Keratinocyte (primary cell): Measurements from ENCODE around the gene DNM2. TPM values are rescaled to one million over a fixed set of nuclear protein-coding genes. Genes with fewer than 3 reads are reported as not detected.

Source experiments
- DNase-seq: peaks from one replicate; pipeline ENCODE4 v3.0.0-alpha.2; 2011; ENCODE audit warnings: low read depth, missing footprints, low spot score
- FAIRE-seq: peaks from 2 replicates; lab custom pipeline; 2011; peaks lifted over from hg19 to GRCh38; lab: Jason Lieb, UNC
- H2AFZ ChIP-seq: 2 replicates; pipeline ENCODE4 v1.6.0; 2012; ENCODE audit warnings: low read length, control low read depth, inconsistent platforms; ENCODE audit not compliant: control insufficient read depth
- H3K27ac ChIP-seq: 2 replicates; pipeline ENCODE4 v1.5.1; 2011; ENCODE audit warnings: low read length; ENCODE audit not compliant: control insufficient read depth, insufficient read depth
- H3K27me3 ChIP-seq: 3 replicates; pipeline ENCODE4 v1.6.0; 2011; ENCODE audit warnings: low read length; ENCODE audit not compliant: control insufficient read depth, insufficient read depth; ENCODE audit errors: extremely low read depth
- H3K36me3 ChIP-seq, 2 experiments: 2 replicates in 1 of 2; 3 replicates in 1 of 2; pipeline ENCODE4 v1.5.1; 2011; ENCODE audit warnings: low read length in 2 of 2, mild to moderate bottlenecking in 1 of 2; ENCODE audit not compliant: control insufficient read depth in 2 of 2, insufficient read depth in 2 of 2; ENCODE audit errors: extremely low read depth in 1 of 2
- H3K4me1 ChIP-seq: 3 replicates; pipeline ENCODE4 v1.5.1; 2011; ENCODE audit warnings: low read length; ENCODE audit not compliant: control insufficient read depth, insufficient read depth; ENCODE audit errors: extremely low read depth
- H3K4me2 ChIP-seq: 3 replicates; pipeline ENCODE4 v1.6.0; 2011; ENCODE audit warnings: low read depth, low read length; ENCODE audit not compliant: control insufficient read depth, insufficient read depth; ENCODE audit errors: extremely low read depth
- H3K4me3 ChIP-seq, 3 experiments: fragments of 200-600 bp in 1 of 3; sonication (generic) in 1 of 3; 2 replicates in 2 of 3; 3 replicates in 1 of 3; pipeline ENCODE4 v1.5.1; 2011 to 2016; ENCODE audit warnings: low read length in 3 of 3, mild to moderate bottlenecking in 3 of 3, control low read depth in 2 of 3, inconsistent platforms in 1 of 3, low read depth in 1 of 3, mixed read lengths in 1 of 3, mixed run types in 1 of 3, moderate library complexity in 1 of 3; ENCODE audit not compliant: control insufficient read depth in 2 of 3, insufficient read depth in 2 of 3; ENCODE audit errors: extremely low read depth in 1 of 3
- H3K79me2 ChIP-seq: 2 replicates; pipeline ENCODE4 v1.6.0; 2012; ENCODE audit warnings: low read length; ENCODE audit not compliant: control insufficient read depth, insufficient read depth
- H3K9ac ChIP-seq: 3 replicates; pipeline ENCODE4 v1.6.0; 2011; ENCODE audit warnings: low read length; ENCODE audit not compliant: control insufficient read depth, insufficient read depth; ENCODE audit errors: extremely low read depth
- H3K9me1 ChIP-seq: 3 replicates; pipeline ENCODE4 v1.6.0; 2011; ENCODE audit warnings: low read length; ENCODE audit not compliant: control insufficient read depth, insufficient read depth; ENCODE audit errors: extremely low read depth
- H3K9me3 ChIP-seq: 2 replicates; pipeline ENCODE4 v1.5.1; 2012; ENCODE audit warnings: low read depth, low read length; ENCODE audit not compliant: control insufficient read depth
- H4K20me1 ChIP-seq: 3 replicates; pipeline ENCODE4 v1.6.0; 2011; ENCODE audit warnings: low read length; ENCODE audit not compliant: control insufficient read depth, insufficient read depth; ENCODE audit errors: extremely low read depth
- EZH2 ChIP-seq: IDR thresholded peaks from one replicate; pipeline ENCODE4 v1.6.1; 2012; ENCODE audit warnings: inconsistent platforms, mild to moderate bottlenecking, low read length, moderate library complexity
- dilution Hi-C: fragments of 300-500 bp; cut with MboI; formaldehyde crosslinking; loops from one replicate; pipeline ENCODE4 v1.7.0; 2020; ENCODE audit warnings: low sequenced_read_pairs; ENCODE audit not compliant: extremely low pct_ligation_motif_present
- polyA plus RNA-seq, 5 experiments: library from polyadenylated mRNA; depleted of rRNA in 3 of 5; stranded (reverse) in 3 of 5; stranded (forward) in 1 of 5; unstranded in 1 of 5; fragments of >200 nt; gene quantifications; 1 replicate in 1 of 5; 2 replicates in 3 of 5; 3 replicates in 1 of 5; pipeline versions ENCODE4 v1.2.1 to v1.2.3, GENCODE V29; 2011 to 2012; ENCODE audit warnings: missing spikeins in 2 of 5, low read depth in 1 of 5, low replicate concordance in 1 of 5
- TF ChIP-seq, protein P1 (sequence below), 3 experiments: IDR thresholded peaks in 1 of 3; conservative IDR thresholded peaks in 1 of 3; optimal IDR thresholded peaks in 1 of 3; 2 replicates in 2 of 3; 3 replicates in 1 of 3; pipeline versions ENCODE3 to v1.5.1; 2011; ENCODE audit warnings: low read length in 3 of 3, mild to moderate bottlenecking in 3 of 3, moderate library complexity in 2 of 3, control low read depth in 1 of 3, inconsistent platforms in 1 of 3; ENCODE audit not compliant: insufficient read depth in 2 of 3; ENCODE audit errors: extremely low read depth in 1 of 3

Gene DNM2
- polyA plus RNA-seq, 1 donor (not counting 4 experiments of a cell fraction or from before 2014, with no cell fraction given): 60.1 TPM

DNA sequence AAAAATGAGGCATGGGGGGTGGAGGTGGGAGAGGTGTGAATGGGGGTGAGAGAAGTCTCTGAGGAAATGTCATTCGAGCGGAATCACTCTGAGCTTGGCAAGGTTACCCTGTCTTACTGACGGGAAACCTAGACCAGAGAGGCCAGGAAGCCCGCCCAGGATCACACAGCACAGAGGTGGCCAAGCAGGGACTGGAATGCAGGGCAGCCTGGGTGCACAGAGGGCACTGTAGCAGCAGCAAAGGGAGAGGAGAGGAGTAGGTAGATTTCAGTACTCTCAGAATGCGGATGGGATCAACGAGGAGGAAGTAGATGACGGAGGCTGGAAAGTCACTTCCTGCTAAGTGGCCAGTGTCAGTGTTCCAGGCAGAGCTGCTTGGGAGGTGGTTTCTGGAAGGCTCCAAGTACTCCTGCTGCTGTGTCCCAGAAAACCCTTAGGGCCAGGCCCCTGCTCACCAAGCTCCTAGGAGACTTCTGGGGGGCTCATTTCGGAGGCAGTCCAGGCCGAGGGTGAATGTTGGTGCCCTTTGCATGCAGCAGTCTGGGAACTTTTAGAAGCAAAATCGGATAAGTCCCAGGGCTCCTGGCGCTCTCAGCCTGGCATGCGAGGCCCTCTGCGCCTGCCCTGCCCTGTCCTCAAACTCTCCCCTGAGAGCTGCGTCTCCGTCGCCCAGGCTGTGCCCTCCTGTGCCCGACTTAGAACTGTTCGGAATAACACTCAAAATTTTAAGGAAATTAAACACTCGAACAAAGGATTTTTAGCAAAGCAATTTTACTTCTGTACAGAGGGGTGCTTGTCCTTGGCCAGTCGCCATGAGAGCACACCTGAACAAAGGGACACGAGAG lies 33.5 kb downstream of the DNM2 start:
- peaks cover 78% of the 10 kb centered on the region for H3K79me2 ChIP-seq
- no peak overlapping the region for H3K4me3 ChIP-seq
- H3K36me3 ChIP-seq: peaks cover 0 to 4% of the 10 kb centered on the region in 2 experiments
- peak overlapping the region; percentile 63 for H3K27ac ChIP-seq
- H3K9me1 ChIP-seq: peaks cover 10% of the 10 kb centered on the region
- H4K20me1 ChIP-seq: peaks cover 23% of the 10 kb centered on the region
- TF ChIP-seq, protein P1, sequence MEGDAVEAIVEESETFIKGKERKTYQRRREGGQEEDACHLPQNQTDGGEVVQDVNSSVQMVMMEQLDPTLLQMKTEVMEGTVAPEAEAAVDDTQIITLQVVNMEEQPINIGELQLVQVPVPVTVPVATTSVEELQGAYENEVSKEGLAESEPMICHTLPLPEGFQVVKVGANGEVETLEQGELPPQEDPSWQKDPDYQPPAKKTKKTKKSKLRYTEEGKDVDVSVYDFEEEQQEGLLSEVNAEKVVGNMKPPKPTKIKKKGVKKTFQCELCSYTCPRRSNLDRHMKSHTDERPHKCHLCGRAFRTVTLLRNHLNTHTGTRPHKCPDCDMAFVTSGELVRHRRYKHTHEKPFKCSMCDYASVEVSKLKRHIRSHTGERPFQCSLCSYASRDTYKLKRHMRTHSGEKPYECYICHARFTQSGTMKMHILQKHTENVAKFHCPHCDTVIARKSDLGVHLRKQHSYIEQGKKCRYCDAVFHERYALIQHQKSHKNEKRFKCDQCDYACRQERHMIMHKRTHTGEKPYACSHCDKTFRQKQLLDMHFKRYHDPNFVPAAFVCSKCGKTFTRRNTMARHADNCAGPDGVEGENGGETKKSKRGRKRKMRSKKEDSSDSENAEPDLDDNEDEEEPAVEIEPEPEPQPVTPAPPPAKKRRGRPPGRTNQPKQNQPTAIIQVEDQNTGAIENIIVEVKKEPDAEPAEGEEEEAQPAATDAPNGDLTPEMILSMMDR (optimal IDR thresholded peaks at IDR 0.05 in 1 of 3, IDR thresholded peaks at IDR 0.05 in 1 of 3, conservative IDR thresholded peaks at IDR 0.05 in 1 of 3; ENCODE audit: extremely low read depth in 1 of 3, insufficient read depth in 2 of 3, low read length in 3 of 3): peak in 1 of 3 experiments; percentile 18
- no peak for TF ChIP-seq EZH2
- FAIRE-seq: peak; percentile 63
- dilution Hi-C loops: no loop called here
- H2AFZ ChIP-seq: no peak overlapping the region
- peak overlapping the region; percentile 63 for H3K4me2 ChIP-seq
- no peak for DNase-seq
- H3K9me3 ChIP-seq: no peaks in the 10 kb centered on the region
- peak overlapping the region; percentile 65 for H3K9ac ChIP-seq
- H3K4me1 ChIP-seq: peaks cover 51% of the 10 kb centered on the region
- no peaks in the 10 kb centered on the region for H3K27me3 ChIP-seq

DNA sequence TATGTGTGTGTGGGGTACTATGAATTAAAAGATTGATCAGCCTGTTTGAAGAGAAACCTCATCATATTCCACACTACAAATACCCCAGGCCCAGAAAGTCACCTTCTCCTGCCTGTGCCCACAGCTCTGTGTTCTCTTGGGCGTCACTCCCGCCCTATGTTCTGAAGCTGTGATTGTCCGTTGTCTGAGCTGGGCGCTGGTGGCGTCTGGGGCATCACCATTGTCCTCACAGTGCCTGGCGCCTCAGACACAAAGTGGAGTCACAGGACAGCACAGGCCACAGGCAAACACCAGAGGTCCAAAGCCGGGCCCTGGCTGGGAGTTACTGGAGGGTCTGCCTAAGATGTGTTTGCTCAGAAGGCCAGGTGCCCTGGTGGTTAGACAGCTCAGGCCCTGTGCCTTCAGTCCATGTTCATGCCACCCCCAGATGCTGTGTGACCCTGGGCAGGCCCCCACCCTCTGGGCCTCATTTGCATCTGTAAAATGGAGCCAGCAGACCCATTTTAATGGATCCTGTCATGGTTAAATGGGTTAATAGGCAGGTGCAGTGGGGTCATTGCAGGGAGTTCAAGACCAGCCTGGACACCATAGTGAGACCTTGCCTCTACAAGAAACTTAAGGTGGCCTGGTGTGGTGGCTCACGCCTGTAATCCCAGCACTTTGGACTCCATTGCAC lies 34.5 kb downstream of the DNM2 start:
- Histone ChIP-seq H3K9ac (peak overlapping the region; percentile 65), H4K20me1 (peaks cover 17% of the 10 kb centered on the region), H3K9me3 (no peaks in the 10 kb centered on the region), H2AFZ (no peak overlapping the region), H3K9me1 (peaks cover 10% of the 10 kb centered on the region), H3K36me3 (peaks cover 0 to 4% of the 10 kb centered on the region in 2 experiments), H3K27ac (no peak overlapping the region), H3K4me2 (peak overlapping the region; percentile 63), H3K79me2 (peaks cover 82% of the 10 kb centered on the region), H3K4me1 (peaks cover 46% of the 10 kb centered on the region), H3K27me3 (no peaks in the 10 kb centered on the region), H3K4me3 (no peak overlapping the region)
- DNase-seq: no peak
- TF ChIP-seq, protein P1 (optimal IDR thresholded peaks at IDR 0.05 in 1 of 3, IDR thresholded peaks at IDR 0.05 in 1 of 3, conservative IDR thresholded peaks at IDR 0.05 in 1 of 3; ENCODE audit: extremely low read depth in 1 of 3, insufficient read depth in 2 of 3, low read length in 3 of 3): no peak
- no peak for TF ChIP-seq EZH2
- dilution Hi-C loops: no loop called here
- FAIRE-seq: no peak
